AG10803 (cell line): ENCODE results near the gene SLC22A9.
"Not testable (repeated sequence)": the region's sequence is repeated elsewhere in the genome, so short reads cannot be mapped to it uniquely, and the experiment has no call there.

Source experiments
- DNase-seq: peaks from one replicate; pipeline ENCODE4 v3.0.0; 2010; ENCODE audit warnings: low read depth
- H3K4me3 ChIP-seq: 2 replicates; pipeline ENCODE4 v1.5.1; 2011; ENCODE audit warnings: mild to moderate bottlenecking, low read length, control low read depth
- TF ChIP-seq, protein P1 (sequence below): conservative IDR thresholded peaks from 2 replicates; pipeline ENCODE4 v1.5.1; 2011; ENCODE audit warnings: mild to moderate bottlenecking, low read length, control low read depth, inconsistent platforms

Gene SLC22A9

DNA sequence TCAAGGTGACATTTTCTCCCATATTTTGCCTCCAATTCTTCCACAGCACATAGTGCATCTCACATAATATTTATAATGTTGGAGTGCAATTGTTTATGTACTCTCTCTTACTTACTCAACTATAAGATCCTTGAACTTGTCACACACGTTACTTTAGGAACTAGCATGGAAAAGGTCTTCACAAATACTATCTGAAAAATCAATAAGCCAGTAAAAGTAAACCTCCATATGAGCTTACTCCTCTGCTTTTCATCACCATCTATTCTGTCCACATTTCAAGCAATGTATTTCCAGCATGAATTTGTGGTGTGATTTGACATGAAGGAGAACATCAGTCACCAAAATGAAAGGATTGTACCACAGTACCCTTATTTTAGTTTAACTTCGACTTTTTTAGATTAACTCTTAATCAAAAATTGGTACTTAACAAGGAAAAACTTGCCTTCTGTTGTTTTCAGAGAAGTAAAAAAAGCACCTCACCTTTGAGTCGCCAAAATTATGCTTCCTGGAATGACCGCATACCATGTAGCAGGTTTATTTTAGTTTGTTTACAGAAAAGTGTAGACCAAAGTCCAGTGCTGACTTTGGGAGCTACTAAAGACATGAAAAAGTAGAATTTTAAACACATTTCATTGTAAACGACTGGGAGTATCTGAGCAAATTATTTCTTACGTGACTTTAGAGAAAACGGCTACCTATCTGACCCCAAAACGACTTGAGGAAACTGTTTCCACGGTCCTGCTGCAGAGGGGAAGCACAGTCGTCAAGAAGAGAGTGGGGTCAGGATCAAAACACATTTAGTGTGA lies at the start of gene SLC22A9:
Gene SLC22A9 (plus strand): TSS at position 621 of the 806 bp plus-strand sequence. CDS start 272 bp downstream, outside the sequence.
- no peak within 1 kb of the TSS for H3K4me3 ChIP-seq
- DNase-seq, result no peak
- TF ChIP-seq, protein P1, sequence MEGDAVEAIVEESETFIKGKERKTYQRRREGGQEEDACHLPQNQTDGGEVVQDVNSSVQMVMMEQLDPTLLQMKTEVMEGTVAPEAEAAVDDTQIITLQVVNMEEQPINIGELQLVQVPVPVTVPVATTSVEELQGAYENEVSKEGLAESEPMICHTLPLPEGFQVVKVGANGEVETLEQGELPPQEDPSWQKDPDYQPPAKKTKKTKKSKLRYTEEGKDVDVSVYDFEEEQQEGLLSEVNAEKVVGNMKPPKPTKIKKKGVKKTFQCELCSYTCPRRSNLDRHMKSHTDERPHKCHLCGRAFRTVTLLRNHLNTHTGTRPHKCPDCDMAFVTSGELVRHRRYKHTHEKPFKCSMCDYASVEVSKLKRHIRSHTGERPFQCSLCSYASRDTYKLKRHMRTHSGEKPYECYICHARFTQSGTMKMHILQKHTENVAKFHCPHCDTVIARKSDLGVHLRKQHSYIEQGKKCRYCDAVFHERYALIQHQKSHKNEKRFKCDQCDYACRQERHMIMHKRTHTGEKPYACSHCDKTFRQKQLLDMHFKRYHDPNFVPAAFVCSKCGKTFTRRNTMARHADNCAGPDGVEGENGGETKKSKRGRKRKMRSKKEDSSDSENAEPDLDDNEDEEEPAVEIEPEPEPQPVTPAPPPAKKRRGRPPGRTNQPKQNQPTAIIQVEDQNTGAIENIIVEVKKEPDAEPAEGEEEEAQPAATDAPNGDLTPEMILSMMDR, result no peak

- TF ChIP-seq, protein P1, result no peak
- DNase-seq, result no peak
These were observed 47.9 kb upstream of the SLC22A9 start for GRCh38 chr11:63321723-63322122.

DNA sequence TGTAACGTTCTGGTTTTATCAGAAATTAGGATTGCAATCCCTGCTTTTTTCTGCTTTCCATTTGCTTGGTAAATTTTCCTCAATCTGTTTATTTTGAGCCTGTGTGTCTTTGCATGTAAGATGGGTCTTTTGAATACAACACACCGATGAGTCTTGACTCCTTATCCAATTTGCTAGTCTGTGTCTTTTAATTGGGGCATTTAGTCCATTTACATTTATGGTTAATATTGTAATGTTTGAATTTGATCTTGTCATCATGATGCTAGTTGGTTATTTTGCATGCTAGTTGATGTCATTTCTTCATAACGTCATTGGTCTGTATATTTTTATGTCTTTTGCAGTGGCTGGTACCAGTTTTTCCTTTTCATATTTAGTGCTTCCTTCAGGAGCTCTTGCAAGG lies 34.5 kb upstream of the SLC22A9 start:
- H3K4me3 ChIP-seq, DNase-seq: not testable (repeated sequence)

More at GRCh38 chr11:63321723-63322122, 47.9 kb upstream of the SLC22A9 start:
- no peak overlapping the region for H3K4me3 ChIP-seq

GRCh38 chr11:63337070-63337469 lies 32.5 kb upstream of the SLC22A9 start:
- H3K4me3 ChIP-seq, result no peak overlapping the region
- no peak for DNase-seq
- TF ChIP-seq, protein P1, result no peak

GRCh38 chr11:63343130-63343529 lies 26.5 kb upstream of the SLC22A9 start:
- DNase-seq, result no peak
- TF ChIP-seq, protein P1, result no peak
- no peak overlapping the region for H3K4me3 ChIP-seq

- H3K4me3 ChIP-seq, result no peak overlapping the region
- DNase-seq, result no peak
- TF ChIP-seq, protein P1, result no peak
These were observed 17.4 kb upstream of the SLC22A9 start for GRCh38 chr11:63352144-63352543.

- no peak overlapping the region for H3K4me3 ChIP-seq
- TF ChIP-seq, protein P1, result no peak
- no peak for DNase-seq
These were observed 7.3 kb upstream of the SLC22A9 start for GRCh38 chr11:63362196-63362793.
